Stimulated activated CD4-positive, alpha-beta T cell treated with anti-CD3 and anti-CD28 coated beads, Interleukin-12 subunit alpha, Interleukin-12 subunit beta, amount 100 ng/mL, for 4 hours (primary cell): ENCODE measurements around the gene SYTL4.
"Not testable (repeated sequence)": the region's sequence is repeated elsewhere in the genome, so short reads cannot be mapped to it uniquely, and the experiment has no call there.

Source experiments
- DNase-seq: peaks from one replicate; pipeline ENCODE4 v3.0.0-alpha.2; 2020

SYTL4 gene

GRCh38 chrX:100731441-100732281 lies at the start of gene SYTL4:
Gene SYTL4 (minus strand): TSS chrX:100732121. CDS start chrX:100702037, 30,084 bp downstream.
- no peak for DNase-seq

- DNase-seq: not testable (repeated sequence)
Measured at GRCh38 chrX:100769439-100769838, 37.5 kb upstream of the SYTL4 start.

DNA sequence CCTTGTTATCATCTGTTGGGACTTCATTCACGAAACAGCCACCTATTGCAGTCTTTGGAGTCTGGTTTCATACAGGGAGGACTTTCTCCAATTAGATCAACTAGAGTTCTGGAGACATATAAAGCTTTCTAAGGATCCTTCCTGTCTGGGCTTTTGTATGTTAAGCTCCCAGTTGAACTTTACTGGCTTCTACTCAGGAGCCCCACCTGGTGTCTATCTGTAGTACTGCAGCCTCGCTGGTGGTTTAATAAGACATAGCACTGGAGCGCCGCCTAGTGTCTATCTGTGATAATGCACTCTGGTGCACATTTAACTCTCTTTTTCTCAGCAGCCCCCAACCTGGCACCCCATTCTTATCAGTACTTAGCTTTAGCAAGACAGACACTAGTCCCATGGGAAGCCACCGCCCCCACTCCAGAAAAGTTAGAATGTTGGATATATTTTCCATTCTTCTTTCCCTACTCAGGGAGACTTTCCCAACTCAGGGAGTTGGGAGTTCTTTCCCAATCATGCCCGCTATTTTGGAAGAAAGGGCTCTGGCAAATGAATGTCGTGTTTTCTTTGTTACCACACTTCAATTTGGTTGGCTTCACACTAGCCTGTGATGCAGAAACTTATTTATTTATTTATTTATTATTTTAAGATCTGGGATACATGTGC lies 36.9 kb upstream of the SYTL4 start:
- peak; percentile 81 for DNase-seq

GRCh38 chrX:100750883-100751282 lies 19.0 kb upstream of the SYTL4 start:
- DNase-seq: no peak

DNA sequence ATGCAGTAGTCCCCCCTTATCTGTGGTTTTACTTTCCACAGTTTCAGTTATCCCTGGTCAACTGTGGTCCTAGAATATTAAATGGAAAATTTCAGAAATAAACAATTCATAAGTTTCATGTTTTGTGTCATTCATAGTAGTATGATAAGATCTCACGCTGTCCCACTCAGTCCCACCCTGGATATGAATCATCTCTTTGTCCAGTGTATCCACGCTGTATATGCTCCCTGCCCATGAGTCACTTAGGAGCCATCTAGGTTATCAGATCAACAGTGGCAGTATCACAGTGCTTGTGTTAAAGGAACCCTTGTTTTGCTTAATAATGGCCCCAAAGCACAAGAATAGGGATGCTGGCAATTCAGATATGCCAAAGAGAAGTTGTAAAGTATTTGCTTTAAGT lies 16.2 kb upstream of the SYTL4 start:
- DNase-seq: no peak

DNA sequence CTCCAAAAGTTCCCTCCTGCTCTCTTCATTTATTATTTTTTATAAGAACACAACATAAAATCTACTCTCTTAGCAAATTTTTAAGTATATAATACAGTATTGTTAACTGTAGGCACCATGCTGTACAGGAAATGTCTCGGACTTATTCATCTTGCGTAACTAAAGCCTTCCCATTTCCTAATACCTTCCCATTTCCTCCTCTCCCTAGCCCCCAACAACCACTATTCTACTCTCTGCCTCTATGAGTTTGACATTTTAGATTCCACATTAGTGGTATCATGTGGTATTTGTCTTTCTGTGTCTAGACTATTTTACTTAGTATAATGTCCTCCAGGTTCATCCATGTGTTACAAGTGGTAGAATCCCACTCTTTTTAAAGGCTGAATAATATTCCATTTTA lies 15.8 kb upstream of the SYTL4 start:
- DNase-seq: no peak

DNA sequence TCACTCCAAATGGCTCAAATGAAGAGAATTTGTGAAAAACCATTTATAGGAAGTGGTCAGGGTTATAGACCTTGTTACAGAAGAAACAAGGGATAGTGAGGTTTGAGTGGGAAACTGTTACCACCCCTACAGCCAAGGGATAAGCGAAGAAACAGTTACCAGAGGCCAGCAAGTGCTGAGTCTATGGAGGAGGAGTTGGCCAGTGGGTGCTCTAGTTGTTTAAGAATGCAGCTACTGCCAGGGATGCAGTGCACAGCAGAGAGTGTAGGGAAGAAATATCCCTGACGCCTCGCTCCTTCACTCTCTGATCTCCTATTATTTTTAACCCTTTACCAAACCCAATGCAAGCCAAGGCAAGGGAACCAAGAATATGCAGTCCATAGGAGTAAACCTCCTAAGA lies 15.2 kb upstream of the SYTL4 start:
- no peak for DNase-seq

DNA sequence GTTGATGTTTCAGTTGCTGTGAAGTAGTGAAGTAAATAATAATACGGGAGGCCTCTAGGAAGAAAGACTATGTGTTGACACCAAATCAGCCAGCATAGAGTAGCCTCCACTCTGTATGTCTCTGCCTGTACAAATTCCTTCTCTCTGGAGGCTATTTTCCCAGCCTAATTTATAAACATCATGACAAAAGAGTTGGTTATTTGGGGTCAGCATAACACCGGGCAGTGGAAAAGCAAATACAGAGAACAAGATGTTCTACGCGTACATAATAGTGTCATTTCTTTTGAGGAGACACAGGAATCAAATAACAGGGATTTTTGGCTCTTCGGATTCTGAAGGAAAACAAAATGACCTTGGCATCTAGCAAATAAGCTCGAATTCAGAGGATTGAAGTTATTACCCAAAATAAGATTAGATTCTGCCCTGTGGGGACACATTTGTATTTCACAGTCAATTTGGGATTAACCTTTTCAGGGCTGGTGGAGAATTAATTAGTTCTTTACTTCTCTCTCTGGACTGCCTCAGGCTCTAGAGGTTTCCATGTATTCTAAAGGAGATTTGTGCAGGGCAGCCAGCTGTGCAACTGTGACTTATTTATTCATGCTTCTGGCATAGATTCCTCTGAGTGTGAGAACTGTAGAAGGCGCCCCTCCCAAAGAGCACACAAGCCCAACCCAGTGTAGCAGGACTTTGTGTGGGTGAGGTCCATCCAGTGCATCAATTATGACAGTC lies 14.1 kb upstream of the SYTL4 start:
- no peak for DNase-seq

DNA sequence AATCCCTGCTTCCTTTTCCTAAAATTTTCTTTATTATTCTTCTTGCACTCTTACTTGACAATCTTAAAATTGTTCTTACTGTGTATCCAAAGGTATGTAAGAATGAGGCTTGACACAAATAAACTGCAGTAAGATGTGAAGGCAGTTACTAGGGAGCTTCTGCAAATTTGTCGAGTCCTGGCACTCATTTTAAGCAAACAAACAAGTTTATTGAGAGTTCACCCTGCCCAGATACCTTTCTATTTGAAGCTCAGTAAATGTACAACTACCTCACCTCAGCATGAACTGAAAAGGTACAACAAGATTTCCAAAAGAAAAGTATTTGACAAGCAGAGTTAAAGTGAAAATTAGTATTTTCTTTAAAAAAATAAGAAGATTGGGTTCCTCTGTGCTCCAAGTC lies 13.3 kb upstream of the SYTL4 start:
- DNase-seq: no peak

DNA sequence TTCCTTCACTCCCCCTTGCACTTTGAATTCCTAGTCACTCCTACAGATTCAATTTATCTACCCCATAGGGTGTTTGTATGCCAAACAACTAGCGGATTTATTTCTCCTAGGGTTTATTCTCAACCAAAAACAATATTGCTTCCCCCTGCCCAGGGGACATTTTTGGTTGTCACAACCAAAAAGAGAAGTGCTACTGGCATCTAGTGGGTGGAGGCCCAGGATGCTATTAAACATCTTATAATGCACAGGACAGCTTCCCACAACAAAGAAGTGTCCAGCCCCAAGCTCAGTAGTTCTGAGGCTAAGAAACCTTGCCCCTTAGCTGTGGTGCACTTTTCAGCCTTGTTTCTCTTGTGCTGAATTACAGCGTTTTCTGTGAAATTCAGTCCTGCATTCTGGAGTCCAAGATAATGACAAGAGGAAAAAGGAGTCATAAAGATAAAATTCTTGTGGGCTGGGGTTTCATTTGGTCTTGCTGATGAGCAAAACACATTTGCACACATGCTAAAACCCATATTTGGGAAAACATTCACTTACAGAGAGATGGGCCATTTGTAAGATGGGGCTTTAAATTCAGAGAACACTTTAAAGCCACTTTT lies 11.2 kb upstream of the SYTL4 start:
- DNase-seq: no peak

- not testable (repeated sequence) for DNase-seq
Measured at GRCh38 chrX:100724006-100724405, 7.9 kb downstream of the SYTL4 start.

GRCh38 chrX:100721328-100721727 lies 10.6 kb downstream of the SYTL4 start:
- no peak for DNase-seq

DNA sequence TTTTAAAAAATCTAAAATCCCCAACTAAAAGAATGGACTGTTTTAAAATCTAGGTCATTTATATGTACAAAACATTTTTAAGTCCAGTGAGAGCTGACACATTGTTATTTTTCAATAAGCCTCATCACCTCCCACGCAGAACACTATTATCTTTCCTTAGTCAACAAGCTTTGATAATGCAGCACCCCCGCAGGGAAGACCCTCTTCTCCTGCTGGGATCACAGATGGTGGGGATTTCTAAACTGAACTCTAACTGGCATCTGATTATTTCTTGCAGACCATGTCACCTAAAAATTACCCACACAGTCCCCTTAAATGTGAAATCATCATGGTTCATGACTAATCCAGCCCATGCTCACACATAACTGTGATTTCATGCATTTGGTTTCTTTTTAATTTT lies 11.6 kb downstream of the SYTL4 start:
- no peak for DNase-seq

DNA sequence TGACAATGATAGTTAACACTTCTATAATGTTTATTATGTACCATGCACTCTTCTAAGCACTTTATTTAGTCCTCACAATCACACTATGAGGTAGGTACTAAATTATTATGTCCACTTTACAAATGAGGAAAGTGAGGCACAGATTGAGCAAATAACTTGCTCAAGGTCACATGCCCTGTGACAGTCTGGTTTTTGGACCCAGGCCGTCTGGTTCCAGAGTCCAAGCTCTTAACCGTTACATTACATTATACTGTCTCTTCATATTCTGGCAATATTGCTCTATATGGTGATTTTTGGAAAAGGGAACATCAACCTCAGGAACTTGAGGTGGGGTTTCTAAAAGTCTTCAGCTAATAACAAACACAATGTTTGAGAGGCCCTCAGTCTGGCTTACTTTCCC lies 12.8 kb downstream of the SYTL4 start:
- DNase-seq: no peak

GRCh38 chrX:100717363-100717762 lies 14.6 kb downstream of the SYTL4 start:
- DNase-seq: no peak

DNA sequence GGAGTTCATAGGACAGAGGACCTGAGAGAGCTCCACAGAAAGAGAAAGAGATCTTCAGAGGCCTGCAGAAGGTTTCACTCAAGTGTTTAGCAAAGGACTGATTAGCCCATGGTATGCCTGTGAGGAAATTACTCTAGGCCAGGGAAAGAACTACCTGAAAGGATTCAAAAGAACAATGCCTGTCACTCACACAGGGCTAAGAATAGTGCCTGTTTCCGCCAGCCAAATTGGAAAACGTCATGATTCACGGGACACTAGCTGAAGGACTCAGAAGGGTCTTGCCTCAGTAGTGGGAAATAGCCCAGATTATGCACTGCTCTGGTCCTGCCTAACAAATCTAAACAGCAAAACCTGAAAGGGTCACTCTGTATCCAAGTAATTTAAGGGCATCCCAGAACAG lies 21.1 kb downstream of the SYTL4 start:
- DNase-seq: no peak

- no peak for DNase-seq
Measured at GRCh38 chrX:100704581-100705203, 27.2 kb downstream of the SYTL4 start.

DNA sequence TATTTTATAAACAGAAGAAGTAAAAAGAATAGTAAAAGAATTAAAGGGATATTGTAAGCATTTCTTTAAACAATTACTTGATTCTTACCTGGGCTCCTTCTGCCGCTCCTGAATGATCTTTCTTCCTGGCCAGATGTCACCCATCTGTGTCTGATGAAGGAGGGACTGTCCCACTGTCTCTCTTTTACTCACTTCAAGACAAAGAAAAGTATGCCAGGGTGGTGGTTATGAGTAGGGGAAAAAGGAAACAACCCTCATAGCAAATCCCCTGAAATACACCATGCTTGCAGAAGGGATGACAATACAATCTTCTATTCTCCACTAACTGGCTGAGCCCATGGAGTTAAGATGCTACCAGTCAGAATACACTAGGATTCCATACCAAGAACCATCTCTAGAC lies 31.1 kb downstream of the SYTL4 start:
- no peak for DNase-seq

GRCh38 chrX:100698551-100698950 lies 33.4 kb downstream of the SYTL4 start:
- DNase-seq: no peak

GRCh38 chrX:100696699-100697351 lies 35.1 kb downstream of the SYTL4 start:
- no peak for DNase-seq

- no peak for DNase-seq
Measured at GRCh38 chrX:100695991-100696390, 35.9 kb downstream of the SYTL4 start.

- DNase-seq: no peak
Measured at GRCh38 chrX:100695302-100695701, 36.6 kb downstream of the SYTL4 start.
